Raji (cell line): Measurements from ENCODE around the gene POLR2L.

ENCODE experiments used
- POLR2A ChIP-seq: IDR thresholded peaks from 2 replicates; pipeline ENCODE4 v1.6.1; 2011; ENCODE audit warnings: low read depth, low read length, control low read depth; ENCODE audit not compliant: insufficient read depth

The POLR2L gene

DNA sequence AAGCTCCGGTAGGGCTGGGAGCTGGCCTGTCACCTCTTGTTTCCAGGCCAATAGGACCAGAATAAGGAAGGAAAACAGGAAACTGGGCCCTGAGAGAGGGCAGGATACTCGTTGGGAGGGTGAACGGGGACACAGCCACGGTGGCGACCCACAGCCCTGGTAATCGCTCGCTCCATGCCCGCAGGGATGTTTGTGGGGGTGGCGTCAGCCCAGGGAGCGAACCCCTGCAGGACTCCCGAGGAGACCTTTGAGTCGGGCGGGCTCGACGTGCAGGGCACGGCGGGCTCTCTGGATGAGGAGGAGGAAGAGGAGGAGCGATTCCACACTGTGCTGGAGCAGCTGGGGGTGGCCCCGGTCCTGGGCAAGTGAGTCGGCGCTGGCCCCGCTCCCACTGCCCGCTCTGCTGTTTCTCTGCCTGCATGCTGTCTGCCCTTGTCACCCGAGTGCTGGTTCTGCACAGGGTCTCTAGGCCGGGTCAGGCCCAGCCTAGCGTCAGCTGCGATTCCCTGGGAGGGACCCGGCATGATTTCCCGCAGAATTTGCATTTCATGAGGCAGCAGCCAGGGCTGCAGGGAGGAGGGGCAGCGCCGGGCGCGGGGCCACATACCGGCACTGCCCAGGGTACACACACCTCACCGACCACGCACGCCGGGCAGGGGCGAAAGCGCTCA is 13.0 kb downstream of the POLR2L start:
- no peak for TF ChIP-seq POLR2A

DNA sequence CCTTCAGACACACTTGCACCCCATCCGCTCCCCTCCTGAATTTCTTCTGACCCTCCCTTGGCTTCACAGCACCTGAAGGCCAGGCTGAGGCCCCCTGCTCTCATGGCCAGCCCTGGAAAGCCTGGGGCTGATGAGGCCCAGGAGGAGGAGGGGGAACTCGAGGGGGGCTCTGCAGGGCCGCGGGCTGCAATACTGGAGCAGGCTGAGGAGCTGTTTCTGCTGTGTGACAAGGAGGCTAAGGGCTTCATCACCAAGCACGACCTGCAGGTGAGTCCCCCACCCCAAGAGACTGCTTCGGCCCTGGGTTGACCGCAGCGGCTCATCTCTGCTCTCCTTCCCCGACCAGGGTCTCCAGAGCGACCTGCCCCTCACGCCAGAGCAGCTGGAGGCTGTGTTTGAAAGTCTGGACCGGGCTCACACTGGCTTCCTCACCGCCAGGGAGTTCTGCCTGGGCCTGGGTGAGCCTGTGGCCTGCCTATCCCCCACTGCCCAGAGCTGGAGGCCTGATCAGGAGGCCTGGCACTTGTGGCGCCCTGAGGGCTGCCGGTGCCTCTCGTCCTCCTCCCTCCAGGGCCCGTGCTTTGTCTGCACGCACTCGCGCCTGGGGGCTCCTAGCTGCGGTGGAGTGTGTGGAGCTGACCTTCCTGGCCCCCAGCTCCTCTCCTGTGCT is 13.7 kb downstream of the POLR2L start:
- no peak for TF ChIP-seq POLR2A

DNA sequence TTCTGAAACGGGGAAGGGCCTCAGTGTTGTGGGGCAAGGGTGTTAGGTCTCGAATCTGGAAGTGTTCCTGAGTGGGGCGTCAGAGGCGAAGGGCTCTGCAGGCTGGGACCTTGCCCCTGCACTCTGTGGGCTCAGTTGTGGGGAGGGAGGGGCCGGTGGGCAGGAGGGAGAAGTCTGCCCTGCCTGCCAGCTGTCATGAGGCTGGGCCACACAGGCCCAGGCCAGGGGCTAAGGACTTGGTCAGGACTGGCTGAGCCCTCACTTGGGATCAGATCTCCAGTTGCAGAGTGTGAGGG is 14.5 kb downstream of the POLR2L start, which contains the start of gene CRACR2B:
Gene CRACR2B, plus strand, starts transcription at position 23 of the 296 bp plus-strand sequence. CDS start 689 bp downstream, outside the sequence.
- TF ChIP-seq POLR2A: peak; percentile 13; the same call in 1 of the 2 replicates

DNA sequence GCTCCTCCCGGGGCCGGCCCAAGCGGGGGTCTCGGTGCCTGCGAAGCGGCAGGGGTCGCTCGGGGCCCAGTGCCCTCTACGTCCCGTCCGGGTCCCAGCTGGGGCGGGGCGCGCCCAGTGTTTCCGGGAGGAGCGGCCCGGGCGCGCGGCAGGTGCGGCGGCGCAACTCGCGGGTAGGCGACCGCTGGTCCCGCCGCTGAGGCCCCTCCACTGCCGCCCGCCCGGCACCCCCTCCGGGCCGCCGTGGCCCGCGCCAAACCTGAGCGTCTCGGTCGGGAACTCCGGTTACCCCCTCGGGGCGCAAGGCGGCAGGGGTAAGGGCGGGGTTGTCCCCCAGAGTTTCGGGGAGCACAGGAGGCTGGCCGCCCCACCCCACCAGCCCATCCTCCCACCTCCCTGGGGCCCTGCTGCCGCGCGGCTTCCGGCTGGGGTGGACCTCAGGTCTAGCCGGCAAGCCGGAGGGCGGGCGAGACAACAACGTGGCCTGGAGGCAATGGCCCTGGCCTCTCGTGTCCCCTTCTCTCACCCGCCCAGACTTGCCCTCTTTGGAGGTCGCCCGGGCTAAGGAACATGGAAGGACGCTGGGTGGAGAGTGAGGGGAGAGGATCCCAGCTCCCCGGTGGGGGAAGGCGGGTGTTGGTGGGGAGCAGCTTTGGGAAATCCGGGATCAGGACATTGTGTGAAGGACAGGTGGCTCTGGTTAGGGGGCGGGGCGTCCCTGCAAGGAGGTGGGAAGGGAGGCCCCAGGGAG is 15.0 kb downstream of the POLR2L start:
- TF ChIP-seq POLR2A: no peak

DNA sequence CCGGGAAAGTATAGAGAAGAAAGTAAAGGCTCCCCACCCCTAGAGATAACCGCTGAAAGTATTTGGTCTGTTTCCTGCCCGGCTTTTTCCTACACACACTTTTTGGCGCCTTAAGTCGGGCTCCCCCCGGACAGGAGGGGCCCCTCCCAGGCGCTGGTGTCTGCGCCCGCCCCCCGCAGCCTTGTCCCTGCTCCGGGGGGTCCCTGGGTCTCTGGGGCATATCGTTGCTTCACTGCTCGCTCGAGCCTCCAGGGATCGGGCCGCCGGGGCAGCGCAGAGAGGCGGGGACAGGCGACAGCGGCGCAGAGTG is 15.5 kb downstream of the POLR2L start:
- TF ChIP-seq POLR2A: no peak

DNA sequence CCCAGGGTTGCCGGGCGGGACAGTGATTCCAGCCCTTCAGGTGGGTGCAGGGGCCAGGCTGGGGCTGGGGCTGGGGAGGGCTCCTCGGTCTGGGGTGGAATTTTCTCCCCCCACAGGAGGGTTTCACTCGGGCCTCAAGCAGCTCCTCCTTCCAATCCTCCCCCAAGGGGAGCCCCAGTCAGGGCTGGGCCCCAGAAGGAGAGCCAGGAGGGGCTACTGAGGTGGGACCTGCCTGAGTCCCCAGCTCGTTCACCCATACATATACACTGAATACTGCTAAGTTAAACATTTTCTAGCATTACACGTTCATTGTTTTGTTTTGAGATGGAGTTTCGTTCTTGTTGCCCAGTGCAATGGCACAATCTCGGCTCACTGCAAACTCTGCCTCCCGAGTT is 16.1 kb downstream of the POLR2L start:
- TF ChIP-seq POLR2A: no peak

DNA sequence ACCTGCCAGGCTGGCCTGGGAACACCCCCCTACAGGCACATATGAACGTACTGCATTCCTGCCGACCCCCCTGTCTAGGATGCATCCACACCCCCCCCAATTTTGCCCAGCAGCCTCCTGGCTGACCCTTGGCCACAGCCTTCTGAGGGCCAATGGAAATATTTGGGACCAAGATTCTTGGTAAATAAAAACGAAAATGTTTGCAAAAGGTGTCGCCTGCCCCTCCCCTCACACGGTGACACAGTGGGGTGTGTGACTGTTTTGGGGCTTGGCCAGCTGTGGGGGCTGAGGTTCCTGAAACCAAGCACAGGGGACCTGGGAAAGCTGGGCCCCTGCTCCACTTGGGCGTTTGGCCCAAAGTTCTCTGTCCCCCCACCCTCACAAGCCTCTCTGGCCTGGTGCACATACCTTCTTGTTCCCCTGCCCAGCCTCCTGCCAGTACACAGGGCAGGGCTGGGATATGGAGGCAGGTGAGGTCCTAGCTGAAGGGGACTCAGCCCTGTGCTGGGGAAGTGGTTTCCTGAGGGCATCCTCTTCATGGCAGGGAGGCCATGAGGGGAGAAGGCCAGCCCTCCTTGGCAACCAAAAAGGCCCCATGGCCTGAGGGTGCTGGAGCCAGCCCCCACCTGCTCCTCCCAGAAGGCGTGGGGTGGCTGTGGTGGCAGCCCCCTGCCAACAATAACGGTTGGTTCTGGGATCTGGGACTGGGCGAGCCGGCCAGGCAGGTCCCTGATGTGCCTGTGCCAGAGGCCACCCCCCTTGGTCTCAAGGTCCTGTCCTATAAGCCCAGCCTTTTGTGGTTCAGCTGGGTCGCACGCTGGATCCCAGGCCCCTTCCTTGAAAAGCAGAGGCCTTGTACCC is 16.7 kb downstream of the POLR2L start:
- no peak for TF ChIP-seq POLR2A

DNA sequence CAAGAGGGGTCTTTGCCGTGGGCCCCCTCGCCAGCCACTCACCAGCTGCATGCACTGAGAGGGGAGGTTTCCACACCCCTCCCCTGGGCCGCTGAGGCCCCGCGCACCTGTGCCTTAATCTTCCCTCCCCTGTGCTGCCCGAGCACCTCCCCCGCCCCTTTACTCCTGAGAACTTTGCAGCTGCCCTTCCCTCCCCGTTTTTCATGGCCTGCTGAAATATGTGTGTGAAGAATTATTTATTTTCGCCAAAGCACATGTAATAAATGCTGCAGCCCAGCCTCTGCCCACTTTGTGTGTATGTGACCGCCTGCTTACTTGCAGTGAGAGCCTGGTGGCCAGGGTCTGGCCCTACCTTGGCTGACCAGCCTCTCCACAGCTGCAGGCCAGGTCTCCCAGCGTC is 17.4 kb downstream of the POLR2L start:
- TF ChIP-seq POLR2A: 0 out of 2 replicates have a peak, but pooled peaks have one; percentile 4

DNA sequence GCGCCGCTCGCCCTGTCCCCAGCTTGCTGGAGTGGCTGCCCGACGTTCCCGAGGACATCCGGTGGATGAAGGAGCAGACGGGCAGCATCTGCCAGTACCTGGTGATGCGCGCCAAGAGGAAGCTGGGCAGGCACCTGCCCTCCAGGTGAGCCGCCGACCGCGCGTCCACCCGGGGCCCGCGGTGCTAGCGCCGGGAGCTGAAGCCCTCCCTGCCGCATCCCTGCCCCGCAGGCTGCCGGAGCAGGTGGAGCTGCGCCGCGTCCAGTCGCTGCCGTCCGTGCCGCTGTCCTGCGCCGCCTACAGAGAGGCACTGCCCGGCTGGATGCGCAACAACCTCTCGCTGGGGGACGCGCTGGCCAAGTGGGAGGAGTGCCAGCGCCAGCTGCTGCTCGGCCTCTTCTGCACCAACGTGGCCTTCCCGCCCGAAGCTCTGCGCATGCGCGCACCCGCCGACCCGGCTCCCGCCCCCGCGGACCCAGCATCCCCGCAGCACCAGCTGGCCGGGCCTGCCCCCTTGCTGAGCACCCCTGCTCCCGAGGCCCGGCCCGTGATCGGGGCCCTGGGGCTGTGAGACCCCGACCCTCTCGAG is 17.9 kb downstream of the POLR2L start:
- 0 out of 2 replicates have a peak, but pooled peaks have one; percentile 6 for TF ChIP-seq POLR2A

DNA sequence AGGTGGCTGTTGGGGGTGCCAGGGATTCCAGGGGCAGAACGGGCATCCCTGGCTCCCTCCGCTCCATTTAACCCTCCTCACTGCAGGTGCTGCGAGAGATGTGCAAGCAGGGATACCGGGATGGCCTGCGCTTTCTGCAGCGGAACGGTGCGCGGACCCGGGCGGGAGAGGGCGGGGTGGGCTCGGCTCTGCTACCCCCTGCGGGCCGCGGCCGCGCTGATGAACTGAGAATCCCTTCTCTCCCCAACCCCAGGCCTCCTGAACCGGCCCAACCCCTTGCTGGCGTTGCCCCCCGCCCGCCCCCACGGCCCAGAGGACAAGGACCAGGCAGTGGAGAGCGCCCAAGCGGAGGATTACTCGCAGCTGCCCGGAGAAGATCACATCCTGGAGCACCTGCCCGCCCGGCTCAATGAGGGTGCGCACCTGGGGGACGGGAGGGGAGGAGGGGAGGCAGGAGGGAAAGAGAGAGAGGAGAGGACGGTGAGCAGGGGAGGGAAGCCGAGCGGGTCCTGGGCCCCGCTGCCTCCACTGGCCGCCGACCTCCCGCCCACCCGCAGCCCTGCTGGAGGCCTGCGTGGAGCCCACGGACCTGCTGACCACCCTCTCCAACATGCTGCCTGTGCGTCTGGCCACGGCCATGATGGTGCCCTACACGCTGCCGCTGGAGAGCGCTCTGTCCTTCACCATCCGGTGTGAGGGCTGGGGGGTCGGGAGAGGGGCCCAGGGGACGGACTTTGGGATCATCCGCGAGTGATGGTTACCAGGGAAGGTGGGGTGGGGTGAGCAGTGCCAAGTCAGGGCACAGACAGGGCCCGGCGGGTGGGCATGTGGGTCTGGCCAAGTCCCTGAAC is 18.7 kb downstream of the POLR2L start:
- TF ChIP-seq POLR2A: peak; percentile 4; the same call in 1 of the 2 replicates

DNA sequence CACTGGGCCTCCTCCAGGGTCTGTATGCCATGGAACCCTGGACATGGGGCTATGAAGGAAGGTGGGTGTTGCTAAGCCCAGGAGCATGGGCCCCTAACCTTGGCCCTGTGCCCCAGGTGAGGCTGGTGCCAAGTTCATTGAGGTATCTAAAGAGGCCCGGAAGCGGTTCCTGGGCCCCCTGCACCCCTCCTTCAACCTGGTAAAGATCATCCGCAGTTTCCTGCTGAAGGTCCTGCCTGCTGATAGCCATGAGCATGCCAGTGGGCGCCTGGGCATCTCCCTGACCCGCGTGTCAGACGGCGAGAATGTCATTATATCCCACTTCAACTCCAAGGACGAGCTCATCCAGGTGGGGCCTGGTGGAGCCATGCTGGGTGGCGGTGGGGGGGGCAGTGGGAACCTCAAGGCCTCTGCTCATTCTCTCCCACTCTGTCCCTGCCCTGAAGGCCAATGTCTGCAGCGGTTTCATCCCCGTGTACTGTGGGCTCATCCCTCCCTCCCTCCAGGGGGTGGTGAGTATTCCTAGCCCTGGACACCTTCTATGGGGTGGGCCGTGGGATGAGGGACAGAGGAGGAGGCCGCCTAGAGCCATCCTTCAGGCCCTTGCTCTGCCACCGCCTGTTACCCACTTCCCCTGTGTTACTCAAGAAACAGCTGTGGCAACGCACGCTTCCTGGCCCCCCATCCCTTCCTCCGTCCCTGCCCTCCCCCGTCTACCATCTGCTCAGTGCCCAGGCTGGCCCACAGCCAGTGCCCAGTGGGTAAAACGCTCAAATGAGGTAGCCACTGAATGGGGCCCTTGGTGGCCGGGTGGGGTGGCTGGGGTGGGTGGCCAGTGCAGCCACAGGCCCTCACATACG is 20.6 kb downstream of the POLR2L start:
- no peak for TF ChIP-seq POLR2A

DNA sequence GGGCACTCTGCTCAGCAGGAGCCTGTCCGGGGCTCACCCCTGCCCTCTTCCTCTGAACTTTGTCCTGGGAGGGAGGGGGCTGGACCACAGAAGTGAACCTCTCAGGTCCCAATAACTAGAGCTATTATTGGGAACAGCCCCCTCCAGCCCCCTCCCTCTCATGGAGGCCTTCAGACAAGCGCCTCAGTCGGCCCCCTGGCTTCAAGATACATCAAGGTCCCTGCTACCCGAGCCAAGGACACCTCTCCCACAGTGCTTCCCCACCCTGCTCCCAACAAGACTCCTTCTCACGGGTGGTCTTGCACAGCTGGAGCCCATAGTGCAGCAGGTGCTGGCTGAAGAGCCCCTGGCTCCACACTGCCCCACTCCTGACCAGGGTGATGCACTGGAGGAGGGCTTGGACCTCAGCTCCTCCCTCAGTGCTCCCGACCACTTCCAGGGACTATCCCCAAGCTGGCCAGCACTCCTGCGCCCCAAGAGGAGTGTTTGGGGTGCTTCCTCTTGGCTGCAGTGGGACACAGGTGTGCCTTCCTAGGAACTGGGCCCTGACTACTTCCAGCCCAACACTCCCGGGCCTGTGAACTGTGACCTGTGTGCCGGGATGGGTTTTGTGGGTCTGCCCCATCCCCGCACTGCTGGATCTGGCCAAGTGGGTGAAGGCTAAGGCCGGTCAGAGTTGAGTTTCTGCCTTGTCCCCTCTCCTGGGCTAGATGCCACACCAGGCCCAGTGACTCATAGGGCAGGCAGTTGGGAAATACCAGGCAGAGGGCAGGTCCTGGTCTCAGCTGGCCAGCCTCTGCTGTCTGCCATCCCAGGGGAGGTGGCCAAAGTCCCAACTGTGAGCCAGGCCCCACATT is 21.4 kb downstream of the POLR2L start:
- no peak for TF ChIP-seq POLR2A

DNA sequence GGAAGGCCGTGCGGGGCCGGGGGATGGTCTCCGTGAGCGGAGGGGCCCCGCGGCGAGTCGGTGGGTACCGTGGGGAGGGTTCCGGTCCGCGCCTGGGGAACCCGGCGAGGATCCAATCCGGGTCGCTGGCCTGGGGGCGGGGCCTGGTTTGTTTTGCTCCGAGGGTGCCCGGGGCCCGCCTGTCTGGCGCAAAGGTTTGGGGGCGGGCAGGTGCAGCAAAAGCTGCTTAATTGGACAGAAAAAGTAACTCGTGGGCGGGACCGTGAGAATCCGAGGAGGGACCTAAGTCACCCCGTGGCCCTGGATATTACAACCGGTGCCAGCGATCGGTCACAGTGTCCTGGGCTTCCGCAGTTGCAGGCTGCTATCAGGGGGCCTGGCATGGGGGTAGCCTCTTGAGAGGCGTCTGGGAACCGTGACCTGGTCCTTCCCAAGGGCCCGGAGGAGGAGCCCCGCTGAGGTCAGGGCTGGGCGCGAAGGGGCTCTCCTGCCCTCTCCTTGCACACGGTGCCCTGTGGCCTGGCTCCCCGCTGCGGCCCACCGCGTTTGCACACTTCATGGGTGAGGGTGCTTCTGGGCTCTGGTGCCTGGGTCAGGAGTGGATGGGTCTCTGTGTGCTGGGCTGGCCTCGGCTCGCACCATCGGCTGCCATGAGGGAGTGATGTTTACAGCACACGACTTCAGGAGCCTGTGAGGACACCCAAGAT is 22.2 kb downstream of the POLR2L start:
- TF ChIP-seq POLR2A: no peak
